Fibroblast of gingiva (primary cell): ENCODE data around the gene HDAC4.

Source experiments
- DNase-seq: peaks from one replicate; pipeline ENCODE4 v3.0.0-alpha.2; 2011; ENCODE audit warnings: low read depth

Gene HDAC4

GRCh38 chr2:239154971-239155805 is 245.6 kb downstream of the HDAC4 start:
- no peak for DNase-seq

GRCh38 chr2:239153806-239154591 is 246.8 kb downstream of the HDAC4 start:
- no peak for DNase-seq

GRCh38 chr2:239152916-239153305 is 247.9 kb downstream of the HDAC4 start:
- no peak for DNase-seq

- no peak for DNase-seq
Measured at GRCh38 chr2:239152239-239152915, 248.4 kb downstream of the HDAC4 start.

GRCh38 chr2:239151201-239152131 is 249.4 kb downstream of the HDAC4 start:
- DNase-seq: peak; percentile 42

GRCh38 chr2:239150125-239151011 is 250.5 kb downstream of the HDAC4 start:
- DNase-seq: no peak

GRCh38 chr2:239149501-239149900 is 251.3 kb downstream of the HDAC4 start:
- no peak for DNase-seq

- DNase-seq: no peak
Measured at GRCh38 chr2:239148495-239149200, 252.2 kb downstream of the HDAC4 start.

GRCh38 chr2:239147376-239147775 is 253.4 kb downstream of the HDAC4 start:
- DNase-seq: no peak

GRCh38 chr2:239146741-239147181 is 254.1 kb downstream of the HDAC4 start:
- no peak for DNase-seq

GRCh38 chr2:239146011-239146641 is 254.7 kb downstream of the HDAC4 start:
- no peak for DNase-seq

GRCh38 chr2:239145601-239146000 is 255.2 kb downstream of the HDAC4 start:
- DNase-seq: no peak

GRCh38 chr2:239145106-239145505 is 255.7 kb downstream of the HDAC4 start:
- no peak for DNase-seq

- DNase-seq: no peak
Measured at GRCh38 chr2:239144713-239144999, 256.2 kb downstream of the HDAC4 start.

- DNase-seq: peak; percentile 57
Measured at GRCh38 chr2:239143858-239144712, 256.7 kb downstream of the HDAC4 start.

GRCh38 chr2:239142806-239143205 is 258.0 kb downstream of the HDAC4 start:
- DNase-seq: no peak

GRCh38 chr2:239142296-239142695 is 258.5 kb downstream of the HDAC4 start:
- DNase-seq: no peak

GRCh38 chr2:239141021-239141760 is 259.6 kb downstream of the HDAC4 start:
- no peak for DNase-seq
